Frontal cortex (tissue), 4 donors: ENCODE results near the gene GRM4. TPM values are rescaled to one million over a fixed set of nuclear protein-coding genes. Genes with fewer than 3 reads are reported as not detected.

ENCODE experiments used
- DNase-seq, 2 donors: peaks; one replicate each; pipeline ENCODE4 v3.0.0; 2012; ENCODE audit warnings: low spot score in 2 of 2
- FAIRE-seq: peaks from 2 replicates; lab custom pipeline; 2012; peaks lifted over from hg19 to GRCh38; lab: Jason Lieb, UNC
- total RNA-seq: library from RNA; depleted of rRNA; stranded (reverse); fragments of >200 nt; gene quantifications from one replicate; pipeline ENCODE4 v1.2.3, GENCODE V29; 2014
- donor health status: control.
- donor health status: control.
- donor health status: control.

GRM4 gene
- total RNA-seq, 1 donor from 2014 or later, result 3.7 TPM

DNA sequence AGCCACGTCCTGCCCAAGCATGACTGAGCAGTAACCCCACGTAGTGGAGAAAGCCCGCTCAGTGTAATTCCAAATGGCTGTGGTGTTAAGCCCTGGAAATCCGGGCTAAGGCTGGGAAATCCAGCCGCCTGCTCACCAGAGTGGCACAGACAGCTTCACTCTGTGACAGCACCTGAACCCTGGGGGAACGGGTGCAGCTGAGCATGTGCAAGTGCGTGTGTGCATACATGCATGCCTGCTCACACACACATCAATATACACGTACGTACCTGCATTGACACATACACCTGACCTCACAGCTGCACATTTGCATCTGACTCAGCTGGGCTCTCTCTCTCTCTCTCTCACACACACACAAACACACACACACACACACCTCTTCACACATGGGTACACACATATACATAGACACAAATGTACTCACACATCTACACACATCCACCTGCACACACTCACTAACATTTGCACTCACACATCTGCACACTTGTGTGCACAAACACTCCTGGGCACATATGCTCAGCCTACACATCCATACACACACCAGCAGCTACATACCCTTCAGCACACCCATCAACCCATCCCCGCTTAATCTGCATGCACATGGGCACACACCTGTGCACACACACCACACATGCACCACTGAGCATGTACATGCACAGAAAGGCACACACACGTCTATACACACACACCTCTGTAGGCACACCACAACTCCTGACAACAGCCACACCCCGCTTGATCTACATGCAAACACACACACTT is 114.1 kb downstream of the GRM4 start:
- DNase-seq (no peak), FAIRE-seq (no peak)

DNA sequence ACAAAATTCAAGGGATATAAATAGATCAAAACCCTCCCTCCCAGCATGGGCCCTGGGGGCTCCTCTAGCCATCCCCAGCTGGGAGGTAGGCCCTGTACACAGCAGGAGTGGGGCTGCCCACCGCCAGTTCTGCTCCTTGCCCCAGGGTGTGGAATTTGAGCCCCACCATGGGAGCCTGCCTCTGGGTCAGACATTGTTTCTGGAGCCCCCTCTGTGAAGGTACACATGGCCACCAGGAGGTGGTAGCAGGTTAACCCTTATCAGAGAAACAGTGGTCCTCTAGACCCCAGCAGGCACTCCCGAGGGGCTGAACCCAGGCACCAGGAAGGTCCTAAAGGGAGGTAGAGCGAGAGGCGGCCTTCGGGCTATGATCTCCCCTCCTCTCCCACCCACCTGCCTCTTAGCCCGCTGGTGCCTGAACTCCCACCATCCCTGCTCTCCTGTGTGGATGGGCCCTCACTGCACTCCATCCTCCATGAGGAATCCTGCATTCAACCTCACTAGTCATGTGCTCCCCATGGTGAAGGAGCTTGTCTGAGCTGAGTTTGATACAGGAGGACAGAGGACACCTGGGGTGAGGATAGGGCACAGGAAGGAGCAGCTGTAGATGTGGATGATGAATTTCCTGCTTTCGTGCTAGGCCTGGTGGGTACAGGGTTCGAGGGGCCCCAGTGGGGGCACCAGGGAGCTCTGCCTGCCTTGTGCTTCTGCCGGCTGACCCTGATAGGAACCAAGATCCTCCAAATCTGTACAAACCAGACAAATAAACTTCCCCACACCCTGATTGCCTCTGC is 114.9 kb downstream of the GRM4 start:
- no peak for FAIRE-seq
- DNase-seq, result no peak

DNA sequence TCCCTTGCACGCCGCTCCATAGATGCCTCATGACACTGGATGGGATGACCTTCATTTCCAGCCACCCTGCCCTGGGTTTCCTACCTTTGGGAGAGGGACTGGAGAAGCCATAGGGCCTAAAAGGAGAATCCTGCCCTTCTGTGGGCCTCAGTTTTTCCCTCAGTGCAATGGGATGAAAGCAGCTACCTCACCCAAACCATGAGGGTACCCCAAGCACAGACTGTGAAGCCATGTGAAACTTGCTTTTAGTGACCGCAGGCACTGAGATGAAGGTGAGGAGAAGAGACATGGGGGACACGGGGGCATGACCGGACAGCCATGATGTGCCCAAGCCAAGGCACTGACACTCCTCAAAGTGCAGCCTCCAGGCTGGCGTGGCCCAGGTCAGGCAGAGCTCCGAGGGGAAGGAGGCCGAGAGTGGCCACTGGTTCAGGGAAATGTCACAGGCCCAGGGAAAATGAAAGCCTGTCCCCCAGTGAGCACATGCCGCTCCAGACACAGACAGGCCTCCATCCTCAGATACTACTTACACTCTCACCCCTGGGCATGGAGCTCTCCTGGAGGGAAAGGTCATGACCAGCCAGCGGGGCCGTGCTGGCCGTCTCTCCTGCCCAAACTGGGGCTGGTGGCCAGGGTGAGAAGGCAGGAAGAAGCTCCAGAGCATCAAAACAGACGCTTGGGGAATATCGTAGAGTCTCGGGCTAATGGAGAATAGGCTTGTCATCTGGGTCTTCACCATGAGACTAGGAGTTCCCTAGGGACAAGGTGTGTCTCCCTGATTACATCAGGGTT is 116.2 kb downstream of the GRM4 start:
- FAIRE-seq, result no peak

DNA sequence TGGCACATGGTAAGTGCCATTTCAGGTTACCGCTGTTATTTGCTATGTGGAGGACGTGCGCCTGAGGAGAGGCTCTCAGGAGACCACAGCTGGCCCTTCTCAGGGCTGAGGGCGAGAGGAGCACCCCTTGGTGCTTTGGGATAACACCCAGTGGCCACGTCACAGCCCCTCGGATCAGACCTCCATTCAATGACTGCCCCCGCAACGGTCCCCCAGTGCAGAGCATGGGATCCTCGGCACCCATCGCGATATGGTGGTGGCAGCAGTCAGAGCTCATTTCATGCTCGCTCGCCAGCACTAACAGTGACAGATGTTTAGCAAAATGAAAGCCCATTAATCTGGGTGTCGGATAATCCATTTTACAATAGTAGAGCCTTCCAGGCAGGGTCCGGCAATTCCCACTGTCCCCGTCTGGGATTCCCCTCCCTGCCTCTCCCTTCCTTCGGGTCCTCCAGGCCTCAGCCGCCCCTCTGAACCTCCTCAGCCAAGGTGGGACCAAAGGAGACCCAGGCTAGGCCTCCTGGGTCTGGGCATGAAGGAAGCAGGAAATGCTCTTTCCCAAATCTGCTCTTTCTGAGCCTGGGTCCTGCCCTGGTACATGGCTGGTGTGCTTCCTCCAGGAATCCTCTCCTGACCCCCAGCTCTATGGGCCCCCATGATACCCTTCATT is 117.1 kb downstream of the GRM4 start:
- FAIRE-seq (no peak), DNase-seq (no peak)

More for the DNA sequence above, 116.2 kb downstream of the GRM4 start:
- DNase-seq, result no peak

DNA sequence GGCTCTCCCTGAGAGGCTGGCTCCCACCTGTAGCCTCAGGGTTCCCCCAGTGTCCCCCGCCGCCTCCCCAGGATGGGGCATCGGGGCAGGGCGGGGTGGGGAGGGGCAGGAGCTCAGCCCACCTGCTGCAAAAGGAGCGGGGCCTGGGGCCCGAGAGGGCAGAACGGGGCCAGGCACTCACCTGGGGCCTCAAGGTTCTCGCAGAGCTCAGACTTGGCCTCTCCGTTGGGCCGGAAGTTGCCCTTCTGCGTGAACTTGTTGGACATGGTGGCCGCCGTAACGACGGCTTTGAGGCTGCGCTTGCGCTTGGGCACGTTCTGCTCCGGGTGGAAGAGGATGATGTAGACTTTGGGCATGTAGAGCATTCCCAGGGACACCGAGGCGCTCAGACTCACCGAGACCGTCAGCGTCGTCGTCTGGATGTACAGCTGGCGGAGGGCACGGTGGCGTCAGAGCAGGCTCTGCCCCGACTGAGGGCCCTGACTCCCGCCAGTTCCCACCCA is 117.9 kb downstream of the GRM4 start:
- no peak for FAIRE-seq

DNA sequence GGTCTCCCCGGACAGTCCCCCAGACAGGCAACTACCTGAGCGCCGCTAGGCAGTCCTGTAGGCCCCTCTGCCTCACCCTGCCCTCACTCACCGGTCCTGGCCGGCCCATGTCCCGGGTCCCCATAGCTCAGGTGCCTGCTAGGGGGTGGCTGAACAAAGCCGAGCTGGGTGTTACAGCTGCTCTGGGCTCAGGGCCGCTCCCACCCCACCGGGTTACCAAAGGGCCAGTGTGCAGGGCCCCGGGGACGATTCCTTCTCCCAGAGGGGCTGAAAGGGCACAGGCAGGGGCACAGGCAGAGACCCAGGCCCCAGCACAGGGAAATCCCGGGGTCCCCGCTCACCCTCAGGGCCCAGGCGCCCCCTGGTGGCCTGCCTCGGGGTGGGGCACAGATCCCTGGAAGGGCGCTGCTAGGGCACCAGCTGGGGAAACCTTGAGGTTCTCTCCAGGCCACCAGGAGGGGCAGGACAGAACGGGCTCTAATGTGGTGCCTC is 118.4 kb downstream of the GRM4 start:
- DNase-seq (peak; percentile 55 to 67), FAIRE-seq (no peak)

More for the DNA sequence above, 117.9 kb downstream of the GRM4 start:
- no peak for DNase-seq

DNA sequence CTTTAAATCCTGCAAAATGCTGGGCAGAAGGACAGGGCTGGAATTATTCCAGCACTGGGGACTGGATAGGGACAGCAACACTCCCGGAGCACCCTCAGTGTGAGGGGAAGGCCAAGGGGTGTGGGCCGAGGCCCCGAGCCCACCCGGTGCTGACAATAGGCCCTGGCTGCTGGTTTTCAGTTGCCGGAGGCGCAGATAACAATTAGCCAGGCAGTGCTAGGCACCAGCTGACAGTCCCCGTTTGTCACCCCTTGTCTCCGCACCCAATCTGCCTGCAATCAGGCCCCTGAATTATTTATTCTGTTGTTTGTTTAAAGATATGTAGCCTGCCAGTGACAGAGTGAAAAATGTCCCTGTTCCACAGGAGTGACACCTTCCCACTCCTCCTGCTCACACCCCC is 120.0 kb downstream of the GRM4 start:
- FAIRE-seq (no peak), DNase-seq (no peak)

DNA sequence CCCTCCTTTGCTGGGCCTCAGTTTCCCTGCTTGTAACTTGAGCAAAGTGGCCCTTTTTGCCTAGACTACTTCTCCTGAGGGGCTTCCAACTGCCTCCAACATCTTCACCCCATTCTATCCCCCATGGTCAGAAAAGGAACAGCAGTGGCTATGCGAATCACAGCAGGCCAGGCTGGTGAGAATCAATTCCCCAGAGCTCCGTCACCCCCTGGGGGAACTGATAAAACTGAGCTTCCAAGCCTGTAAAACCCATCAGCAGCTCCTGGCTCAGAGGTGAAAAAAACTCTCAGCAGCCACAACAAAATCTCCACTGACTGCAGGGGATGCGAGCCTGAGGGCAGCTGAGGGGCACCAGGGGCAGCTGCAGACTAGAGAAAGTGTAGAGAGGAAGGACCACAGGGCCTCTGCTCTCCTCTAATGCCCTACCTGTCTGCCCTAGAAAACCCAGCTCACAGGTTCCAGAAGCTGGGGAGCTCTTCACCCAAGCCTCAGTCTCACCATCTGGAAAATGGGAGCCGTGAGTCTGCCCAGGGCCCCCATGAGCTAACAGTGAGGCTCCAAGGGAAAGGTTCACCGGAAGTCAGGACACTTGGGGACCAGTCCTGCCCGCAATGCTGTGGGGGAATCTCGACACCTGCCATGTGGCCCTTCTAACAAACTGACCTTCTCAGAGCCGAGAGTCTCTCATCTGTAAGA is 120.6 kb downstream of the GRM4 start:
- FAIRE-seq, result no peak
- no peak for DNase-seq

DNA sequence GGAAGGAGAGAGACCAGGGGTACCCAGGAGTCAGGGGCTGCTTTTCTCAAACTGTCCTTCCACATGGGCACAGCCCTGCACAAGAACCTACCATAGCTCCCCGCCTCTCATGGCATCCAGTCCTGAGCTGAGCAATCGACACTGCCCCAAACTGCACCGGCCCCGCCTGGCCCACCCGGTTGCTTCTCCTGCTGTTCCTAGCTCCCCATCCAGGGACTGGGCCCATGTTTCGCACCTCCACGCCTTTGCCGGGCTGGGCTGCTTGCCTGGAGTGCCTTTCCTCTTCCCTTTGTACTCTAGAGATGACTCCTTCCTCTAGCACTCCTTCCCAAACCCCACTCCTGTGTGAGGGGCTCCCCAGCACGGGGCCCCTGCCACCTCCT is 123.0 kb downstream of the GRM4 start:
- FAIRE-seq (no peak), DNase-seq (no peak)

DNA sequence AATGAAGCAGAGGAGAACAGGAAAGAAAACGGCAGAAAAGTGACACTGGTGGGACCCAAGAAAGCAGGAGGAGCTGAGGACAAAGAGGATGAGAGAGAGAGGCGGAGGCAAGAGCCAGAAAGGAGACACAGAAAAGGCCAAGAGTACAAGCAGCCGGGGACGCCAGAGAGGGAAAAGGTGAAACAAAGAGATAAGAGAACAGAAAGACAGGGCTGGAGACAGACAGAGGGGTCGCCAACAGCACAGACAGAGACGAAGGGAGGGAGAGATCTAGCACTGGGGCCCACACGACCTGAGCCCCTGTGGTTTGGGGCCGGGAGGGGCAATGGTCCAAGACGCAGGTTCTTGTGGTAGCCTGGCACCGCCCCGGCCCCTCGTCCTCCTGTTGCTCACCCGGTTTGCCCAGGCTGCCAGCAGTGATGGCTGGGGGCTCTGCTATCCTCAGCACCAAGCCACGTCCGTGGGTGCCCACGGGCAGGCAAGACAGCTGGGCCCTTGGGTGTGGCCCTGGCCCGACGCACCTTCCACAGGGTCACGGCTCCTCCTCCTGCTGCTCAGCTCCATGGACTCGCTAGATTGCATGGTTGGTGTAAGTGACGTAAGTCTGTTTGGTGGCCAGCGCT is 123.5 kb downstream of the GRM4 start:
- DNase-seq (no peak), FAIRE-seq (no peak)

DNA sequence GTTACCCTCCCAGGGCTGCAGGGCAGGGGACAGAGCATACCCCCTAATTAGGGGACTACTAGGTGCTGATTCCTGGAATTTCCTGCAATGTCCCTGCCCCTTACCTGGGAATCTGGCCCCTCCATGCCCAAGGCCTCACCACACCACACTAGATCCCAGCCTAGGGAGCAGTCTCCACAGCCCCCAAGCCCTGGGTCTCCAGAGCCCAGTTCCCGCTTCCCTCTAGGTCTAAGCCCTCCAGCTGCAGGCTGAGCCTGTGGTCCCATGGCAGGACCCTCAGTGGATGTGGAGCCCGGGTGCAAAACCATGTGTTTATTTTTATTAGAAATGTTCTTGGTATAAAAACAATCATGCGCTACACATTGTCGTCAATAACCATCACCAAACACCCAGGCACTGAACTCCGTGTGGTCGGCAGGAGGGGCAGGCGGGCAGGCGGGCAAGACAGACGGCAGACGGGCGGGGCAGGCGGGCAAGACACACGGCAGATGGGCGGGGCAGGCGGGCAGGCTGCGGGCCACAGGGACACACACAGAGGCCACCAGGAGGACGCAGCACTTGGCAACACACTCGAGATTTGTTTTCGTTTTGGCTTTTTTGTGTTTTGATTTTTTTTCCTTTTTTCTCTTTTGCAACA is 124.2 kb downstream of the GRM4 start:
- no peak for FAIRE-seq
- no peak for DNase-seq

DNA sequence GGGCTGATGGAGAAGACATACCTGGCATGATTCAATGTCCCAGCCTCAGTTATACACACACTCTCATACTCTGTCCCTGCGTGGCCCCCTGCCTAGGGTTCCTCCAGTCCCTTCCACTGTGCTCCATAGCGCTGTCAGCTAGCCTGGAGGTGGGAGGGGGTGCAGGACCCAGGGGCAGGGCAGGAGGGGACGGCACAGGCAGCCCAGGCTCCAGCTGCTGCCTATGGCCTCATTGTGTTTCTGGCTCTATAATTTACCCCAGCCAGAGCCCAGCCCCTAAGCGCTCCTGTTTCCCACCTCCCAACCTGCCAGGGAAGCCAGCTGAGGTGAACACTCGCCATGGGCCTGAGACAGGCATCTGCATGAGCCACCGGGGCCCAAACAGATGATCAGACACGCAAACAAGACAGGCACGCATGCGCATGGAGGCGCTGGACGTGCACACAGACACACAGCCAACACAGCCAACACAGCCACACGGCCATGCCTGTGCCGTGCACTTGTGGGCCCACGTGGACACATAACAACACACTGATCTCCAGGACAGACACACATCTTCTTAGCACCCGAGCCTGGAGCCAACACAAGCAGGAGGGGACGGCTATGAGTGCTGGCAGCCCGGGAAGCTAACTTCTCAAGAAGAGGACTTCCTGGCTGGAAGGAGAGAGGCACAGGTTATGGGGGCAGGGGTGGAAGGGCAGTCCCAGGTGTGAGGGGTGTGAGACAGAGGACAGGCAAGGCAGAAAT is 124.9 kb downstream of the GRM4 start:
- no peak for FAIRE-seq
- DNase-seq, result no peak

DNA sequence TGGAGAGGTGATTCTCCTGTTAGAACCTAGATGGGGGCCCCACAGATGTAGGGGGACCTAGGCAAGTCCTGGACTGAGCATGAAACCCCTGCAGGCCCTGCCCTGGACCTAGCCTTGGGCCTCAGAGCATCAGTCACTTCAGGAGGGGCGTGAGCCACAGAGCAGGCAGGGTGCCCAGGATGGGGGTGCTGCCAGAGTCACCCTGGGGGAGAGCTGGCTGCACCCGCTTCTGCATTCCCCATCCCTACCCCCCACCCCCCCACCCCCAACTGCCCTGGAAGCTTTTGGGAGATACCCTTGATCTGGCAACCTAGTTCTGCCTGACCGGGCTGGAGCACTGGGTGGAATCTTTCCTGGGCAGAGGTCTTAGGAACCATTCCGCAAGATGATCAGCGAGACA is 125.6 kb downstream of the GRM4 start:
- DNase-seq (no peak), FAIRE-seq (no peak)

DNA sequence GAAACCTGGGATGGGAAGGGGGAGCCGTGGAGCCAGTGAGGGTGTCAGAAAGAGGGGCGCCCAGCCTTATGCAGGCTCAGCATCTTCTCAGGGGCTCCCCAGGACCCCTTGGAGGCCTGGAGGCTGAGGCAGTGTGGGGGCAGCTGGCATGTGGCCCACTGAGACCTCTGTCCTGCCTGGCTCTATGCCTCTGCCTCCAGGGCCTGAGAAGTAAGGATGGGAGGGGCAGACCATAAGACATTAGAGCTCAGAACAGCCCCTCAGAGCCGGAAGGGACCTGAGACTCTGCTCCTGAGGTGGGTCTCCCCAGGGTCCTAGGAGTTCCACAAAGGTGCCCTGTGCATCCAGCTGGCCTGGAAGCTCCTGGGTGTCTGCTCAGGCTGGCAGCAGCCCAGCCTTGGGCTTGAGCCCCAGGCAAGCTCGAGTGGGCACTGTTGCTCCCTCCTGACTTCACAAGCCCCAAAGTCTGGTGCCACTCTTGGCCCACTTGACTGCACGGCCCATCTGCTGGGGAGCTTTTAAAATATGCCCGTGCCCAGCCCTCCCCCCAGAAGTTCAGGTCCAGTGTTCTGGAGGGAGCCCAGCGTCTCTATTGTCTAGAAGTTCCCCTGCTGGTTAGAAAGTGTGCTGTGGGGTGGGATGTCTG is 126.8 kb downstream of the GRM4 start:
- no peak for DNase-seq
- FAIRE-seq, result no peak

DNA sequence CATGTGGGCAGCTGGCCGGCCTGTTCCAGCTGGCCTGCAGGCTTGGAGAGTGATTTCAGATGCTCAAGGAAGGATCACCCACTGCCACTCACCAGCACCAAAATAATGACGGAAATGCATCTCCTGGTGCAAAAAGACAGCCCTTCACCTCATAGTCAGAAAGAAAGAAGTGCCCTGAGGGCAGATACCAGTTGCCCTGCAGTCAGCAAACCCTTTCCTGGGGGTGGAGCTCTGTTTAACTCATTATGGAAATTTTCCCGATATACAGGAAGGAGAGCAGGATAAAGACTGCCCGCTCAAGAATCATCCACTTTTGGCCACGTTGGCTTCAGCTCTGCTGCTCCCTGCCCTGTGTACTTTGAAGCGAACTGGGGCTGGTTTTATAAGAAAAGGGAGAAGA is 127.9 kb downstream of the GRM4 start:
- DNase-seq, result no peak
- FAIRE-seq, result no peak

DNA sequence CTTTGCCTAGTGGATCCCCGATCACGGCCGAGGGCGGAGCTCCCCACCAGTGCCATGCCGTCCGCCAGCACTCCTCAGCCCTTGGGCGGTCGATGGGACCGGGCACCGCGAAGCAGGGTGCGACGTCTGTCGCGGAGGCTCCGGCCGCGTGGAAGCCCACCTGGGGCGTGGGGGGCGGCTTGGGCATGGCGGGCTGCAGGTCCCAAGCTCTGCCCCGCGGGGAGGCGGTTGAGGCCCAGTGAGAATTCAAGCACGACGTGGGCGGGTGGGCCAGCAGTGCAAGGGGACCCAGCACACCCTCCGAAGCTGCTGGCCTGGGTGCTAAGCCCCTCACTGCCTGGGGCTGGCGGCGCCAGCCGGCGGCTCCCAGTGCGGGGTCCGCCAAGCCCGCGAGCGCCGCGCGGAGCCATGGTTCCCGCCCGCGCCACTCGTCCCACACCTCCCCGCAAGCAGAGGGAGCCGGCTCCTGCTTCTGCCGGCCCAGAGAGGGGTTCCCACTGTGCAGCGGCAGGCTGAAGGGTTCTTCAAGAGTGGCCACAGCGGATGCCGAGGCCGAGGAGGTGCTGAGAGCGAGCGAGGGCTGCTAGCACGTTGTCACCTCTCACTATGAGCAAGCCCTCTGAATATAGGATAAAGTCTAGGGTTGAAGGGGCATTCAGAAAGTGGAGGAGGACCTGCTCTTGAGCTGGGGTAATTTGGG is 128.6 kb downstream of the GRM4 start:
- DNase-seq (no peak), FAIRE-seq (no peak)
